Putamen (tissue), 1 donor: ENCODE results near the gene ITIH2.
"Not testable (repeated sequence)": the region's sequence is repeated elsewhere in the genome, so short reads cannot be mapped to it uniquely, and the experiment has no call there.

Experiments
- DNase-seq: peaks from one replicate; pipeline ENCODE4 v3.0.0-alpha.2; 2016; ENCODE audit warnings: low spot score

ITIH2 gene

GRCh38 chr10:7703140-7703539 lies at the start of gene ITIH2:
ITIH2 (plus strand) TSS chr10:7703316; CDS start chr10:7703435, 119 bp downstream.
- no peak for DNase-seq

DNA sequence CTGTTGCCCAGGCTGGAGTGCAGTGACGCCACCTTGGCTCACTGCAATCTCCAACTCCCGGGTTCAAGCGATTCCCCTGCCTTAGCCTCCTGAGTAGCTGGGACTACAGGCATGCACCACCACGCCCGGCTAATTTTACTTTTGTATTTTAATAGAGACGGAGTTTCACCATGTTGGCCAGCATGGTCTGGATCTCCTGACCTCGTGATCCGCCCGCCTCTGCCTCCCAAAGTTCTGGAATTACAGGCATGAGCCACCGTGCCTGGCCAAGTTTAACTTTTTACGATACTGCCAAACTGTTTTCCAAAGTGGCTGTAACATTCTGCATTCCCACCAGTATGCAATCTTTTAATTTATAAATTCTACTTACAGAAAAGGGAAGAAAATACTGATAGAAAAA lies 46.0 kb upstream of the ITIH2 start:
- DNase-seq, result not testable (repeated sequence)

- DNase-seq, result no peak
Measured at GRCh38 chr10:7657552-7657951, 45.6 kb upstream of the ITIH2 start.

GRCh38 chr10:7659560-7659959 lies 43.6 kb upstream of the ITIH2 start:
- DNase-seq, result no peak

DNA sequence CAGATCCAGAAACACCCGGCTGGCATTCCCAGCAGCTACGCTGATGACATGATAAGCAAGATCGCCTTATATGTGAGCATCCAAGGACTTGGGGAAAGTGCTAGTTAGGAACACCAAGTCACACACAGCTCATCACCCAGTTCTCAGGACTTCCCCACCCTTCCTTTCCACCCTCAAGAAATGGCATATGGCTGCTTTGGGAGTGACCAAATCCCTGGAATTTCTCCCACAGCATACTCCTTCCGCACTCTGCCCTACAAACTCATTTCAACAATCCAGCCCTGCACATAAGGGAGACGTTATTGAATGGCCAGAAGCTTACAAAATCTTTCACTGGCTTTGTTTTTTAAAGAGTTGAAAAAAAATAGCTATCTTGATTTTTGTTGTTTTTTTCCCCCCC lies 40.6 kb upstream of the ITIH2 start:
- no peak for DNase-seq

DNA sequence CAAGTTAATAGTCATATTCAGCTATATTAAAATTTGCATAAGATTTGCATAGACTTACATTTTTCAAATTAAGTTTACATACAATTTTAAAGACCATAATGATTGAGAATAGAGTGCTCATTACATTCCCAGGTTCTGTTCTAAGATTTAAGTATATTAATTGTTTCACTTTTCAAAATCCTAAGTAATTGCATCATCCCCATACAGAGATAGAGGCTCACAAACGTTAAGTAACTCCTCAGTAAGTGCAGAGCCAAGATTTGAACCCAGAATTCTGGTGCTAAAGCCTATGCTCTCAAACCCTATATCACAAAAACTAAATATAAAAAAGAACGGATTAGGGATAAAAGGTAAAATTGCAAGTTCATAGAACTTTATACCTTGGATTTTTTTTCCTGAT lies 38.4 kb upstream of the ITIH2 start:
- DNase-seq, result no peak

GRCh38 chr10:7665767-7666166 lies 37.3 kb upstream of the ITIH2 start:
- DNase-seq, result no peak

DNA sequence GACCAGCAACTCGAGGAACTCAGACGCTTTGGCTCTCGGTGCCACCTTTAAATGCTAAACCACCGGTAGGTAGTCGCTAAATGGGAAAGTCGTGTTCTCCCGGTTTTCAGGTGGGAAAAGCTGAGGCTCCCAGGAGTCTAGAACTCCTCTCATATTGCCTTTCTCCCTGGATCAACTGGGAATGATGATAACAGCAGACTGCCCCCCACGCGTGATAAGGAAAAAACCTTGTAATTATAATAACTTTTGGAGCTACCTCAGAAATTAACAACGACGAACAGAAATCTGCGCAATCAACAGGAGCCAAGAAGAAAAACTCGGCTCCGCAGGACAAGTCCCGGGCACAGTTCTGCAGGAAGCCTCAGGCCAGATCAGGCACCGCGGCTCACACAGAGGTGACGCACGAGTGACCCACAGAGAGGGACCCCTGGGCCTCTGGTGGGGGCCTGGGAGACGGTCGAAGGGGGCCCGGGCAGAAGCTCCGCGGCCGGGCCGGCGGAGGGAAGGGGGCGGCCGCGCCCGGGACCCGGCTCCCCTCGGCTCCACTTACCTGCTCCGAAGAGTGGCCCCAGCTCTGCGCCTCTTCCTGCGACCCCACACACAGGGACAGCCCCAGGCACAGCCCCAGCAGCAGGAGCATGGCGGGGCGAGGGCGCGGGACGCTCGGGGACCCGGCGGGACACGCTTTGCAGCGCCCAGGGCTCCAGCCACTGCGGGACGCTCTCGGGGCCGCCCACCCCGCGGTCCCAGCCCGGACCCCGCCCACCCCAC lies 36.7 kb upstream of the ITIH2 start, which contains the start of gene ITIH5:
TSS of gene ITIH5 (minus strand) at position 714 of the 771 bp plus-strand sequence. CDS start at position 640, 74 bp downstream.
- no peak for DNase-seq

DNA sequence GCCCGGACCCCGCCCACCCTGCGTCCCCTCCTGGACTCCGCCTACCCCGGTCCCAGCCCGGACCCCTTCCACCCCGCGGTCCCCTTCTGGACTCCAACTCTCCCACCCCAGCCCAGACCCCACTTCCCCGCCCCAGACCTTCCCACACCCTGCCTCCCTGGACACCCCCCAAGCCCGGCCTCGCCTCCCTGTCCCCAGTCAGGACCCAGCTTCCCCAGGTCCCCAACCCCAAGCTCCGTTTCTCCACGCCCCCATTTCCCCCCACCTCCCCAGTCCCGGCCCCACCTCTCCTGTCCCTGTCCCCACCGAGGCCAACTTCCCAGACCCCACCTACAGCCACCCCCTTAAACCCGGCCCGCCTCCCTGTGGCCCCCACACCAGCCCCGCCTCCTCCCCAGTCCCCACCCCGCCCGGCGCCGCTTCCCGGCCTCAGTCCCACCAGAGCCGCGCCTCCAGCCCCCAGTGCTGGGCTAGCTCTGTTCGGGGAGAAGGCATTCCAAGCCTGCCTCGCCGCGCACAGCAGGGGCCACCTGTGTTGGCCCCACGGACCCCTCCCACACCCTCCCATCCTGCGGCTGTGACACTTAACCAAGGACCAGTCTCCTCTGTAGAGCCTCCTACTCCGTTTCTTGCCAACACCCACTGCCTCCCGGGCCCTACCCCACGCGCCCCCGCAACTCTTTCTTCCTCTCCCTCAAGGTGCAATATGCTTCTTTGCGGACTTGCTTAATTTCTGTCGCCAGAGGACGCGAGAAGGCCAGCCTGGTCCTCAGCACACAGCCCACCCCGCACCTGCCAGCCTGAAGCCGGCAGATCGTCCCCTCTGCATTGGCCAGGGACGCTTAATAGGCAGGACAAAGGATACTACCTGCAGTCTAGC lies 35.6 kb upstream of the ITIH2 start:
- DNase-seq, result no peak

GRCh38 chr10:7670157-7670556 lies 33.0 kb upstream of the ITIH2 start:
- DNase-seq, result no peak

- no peak for DNase-seq
Measured at GRCh38 chr10:7672341-7673134, 30.6 kb upstream of the ITIH2 start.

DNA sequence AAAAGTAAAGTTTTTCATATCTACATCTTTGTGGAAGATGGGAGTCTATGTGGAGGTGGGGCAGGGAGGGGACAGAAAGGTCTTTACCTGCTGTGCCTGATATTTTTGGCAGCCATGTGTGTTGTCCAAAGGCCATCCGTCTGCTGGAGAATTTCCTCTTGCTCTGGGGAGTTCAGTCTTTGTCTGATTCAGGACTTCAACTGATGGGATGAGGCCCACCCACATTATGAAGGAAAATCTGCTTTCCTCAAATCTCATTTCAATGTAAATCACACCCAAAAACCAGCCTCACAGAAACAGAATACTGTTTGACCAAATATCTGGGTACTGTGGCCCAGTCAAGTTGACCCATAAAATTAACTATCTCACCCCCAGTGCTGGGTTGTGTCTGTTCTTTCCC lies 23.9 kb upstream of the ITIH2 start:
- DNase-seq, result no peak

DNA sequence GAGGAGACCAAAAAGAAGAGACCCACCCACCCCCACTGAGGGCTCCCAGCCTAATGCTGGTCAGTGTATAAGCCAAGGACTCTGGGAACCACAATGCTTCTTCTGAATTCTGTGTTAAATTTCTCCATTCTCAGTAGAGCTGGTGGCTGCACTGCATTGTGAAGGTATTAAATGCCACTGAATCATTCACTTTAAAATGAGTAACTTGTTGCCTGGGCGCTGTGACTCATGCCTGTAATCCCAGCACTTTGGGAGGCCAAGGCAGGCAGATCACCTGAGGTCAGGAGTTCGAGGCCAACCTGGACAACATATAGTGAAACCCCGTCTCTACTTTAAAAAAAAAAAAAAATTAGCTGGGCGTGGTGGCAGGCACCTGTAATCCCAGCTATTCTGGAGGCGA lies 23.0 kb upstream of the ITIH2 start:
- not testable (repeated sequence) for DNase-seq

DNA sequence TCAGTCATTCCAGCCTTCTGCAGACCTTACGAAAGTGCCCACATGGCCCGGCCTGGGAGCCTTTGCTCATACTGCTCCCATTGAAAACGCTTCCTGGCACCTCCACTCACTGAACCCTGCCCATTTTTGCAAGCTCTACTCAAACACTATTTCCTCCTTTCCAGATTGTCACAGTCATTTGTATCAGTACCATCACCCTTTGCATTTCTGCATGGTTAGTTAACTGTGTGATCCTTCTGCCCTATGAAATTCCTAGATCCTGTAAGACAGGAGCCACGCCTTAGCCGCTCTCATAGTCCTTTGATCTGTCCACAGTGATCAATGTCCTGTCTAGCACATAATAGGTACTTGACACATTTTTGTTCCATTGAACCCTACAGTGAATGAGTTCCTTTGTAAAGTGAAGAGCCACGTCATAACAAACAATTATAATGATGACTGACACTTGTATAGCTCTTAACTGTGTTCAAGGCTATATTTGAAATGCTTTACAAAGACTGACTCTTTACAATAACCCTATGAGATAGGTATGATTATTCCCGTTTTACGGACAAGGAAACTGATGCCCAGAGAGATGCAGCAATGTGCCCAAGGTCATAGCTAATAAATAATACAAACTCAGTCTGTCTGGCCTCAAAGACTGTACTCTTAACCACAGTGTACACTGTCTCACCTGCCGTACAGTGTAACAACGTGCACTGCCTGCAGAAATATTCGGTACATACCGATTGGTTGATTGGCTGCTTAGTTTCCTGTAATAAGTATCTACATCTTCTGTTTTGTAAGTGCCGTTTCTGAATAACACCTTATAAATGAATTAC lies 16.6 kb upstream of the ITIH2 start:
- no peak for DNase-seq

GRCh38 chr10:7687228-7687907 lies 15.7 kb upstream of the ITIH2 start:
- peak; percentile 80 for DNase-seq

DNA sequence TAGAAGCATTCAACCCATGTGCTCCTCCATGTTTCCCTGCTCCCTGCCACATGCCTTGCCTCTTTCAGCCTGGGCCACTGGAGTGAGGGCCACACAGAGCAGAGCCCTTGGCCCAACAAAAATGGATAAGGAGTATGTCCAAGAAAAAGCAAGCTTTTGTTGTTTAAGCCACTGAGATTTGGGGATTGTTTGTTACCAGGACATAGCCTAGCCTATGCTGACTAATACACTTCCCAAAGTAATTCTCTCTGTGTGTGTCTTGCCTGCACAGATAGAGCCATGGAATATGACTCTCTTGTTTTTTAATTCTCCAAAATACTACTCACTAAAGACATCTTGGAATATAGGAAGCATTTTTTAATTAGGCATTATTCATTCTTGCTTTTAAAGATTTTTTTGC lies 13.5 kb upstream of the ITIH2 start:
- DNase-seq, result no peak

DNA sequence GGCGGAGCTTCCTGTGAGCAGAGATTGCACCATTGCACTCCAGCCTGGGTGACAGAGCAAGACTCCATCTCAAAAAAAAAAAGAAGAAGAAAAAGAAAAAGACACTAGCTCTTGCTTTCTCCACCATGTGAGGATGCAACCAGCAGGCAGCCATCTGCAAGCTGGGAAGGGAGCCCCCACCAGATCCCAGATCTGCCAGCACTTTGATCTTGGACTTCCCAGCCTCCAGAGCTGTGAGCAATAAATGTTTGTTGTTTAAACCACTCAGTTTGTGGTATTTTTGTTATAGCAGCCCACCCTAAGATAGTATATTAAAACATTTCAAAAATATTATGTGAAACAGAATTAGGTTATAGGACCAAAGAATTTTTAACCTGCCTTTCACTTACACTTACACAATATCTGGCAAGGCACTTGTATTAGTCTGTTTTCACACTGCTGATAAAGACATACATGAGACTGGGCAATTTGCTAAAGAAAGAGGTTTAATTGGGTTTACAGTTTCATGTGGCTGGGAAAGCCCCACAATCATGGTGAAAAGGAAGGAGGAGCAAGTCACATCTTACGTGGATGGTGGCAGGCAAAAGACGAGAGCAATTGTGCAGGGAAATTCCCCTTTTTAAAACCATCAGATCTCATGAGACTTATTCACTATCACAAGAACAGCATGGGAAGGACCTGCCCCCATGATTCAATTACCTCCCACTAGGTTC lies 12.1 kb upstream of the ITIH2 start:
- not testable (repeated sequence) for DNase-seq

DNA sequence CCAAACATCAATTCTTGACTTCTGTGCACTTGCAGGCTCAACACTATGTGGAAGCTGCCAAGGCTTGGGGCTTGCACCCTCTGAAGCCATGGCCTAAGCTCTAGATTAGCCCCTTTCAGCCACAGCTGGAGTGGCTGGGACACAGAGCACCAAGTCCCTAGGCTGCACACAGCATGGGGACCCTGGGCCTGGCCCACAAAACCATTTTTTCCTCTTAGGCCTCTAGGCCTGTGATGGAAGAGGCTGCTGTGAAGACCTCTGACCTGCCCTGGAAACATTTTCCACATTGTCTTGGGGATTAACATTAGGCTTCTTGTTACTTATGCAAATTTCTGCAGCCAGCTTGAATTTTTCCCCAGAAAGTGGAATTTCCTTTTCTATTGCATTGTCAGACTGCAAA lies 10.7 kb upstream of the ITIH2 start:
- DNase-seq, result not testable (repeated sequence)

- not testable (repeated sequence) for DNase-seq
Measured at GRCh38 chr10:7693194-7693593, 9.9 kb upstream of the ITIH2 start.

- peak; percentile 4 for DNase-seq
Measured at GRCh38 chr10:7696545-7696944, 6.6 kb upstream of the ITIH2 start.
